EH (cell line): ENCODE measurements around the gene CDH23.
"Not testable (repeated sequence)": the region's sequence is repeated elsewhere in the genome, so short reads cannot be mapped to it uniquely, and the experiment has no call there.

Source experiments
- DNase-seq: peaks from one replicate; pipeline ENCODE4 v3.0.0-alpha.2; 2015; ENCODE audit warnings: low read depth

The CDH23 gene

DNA sequence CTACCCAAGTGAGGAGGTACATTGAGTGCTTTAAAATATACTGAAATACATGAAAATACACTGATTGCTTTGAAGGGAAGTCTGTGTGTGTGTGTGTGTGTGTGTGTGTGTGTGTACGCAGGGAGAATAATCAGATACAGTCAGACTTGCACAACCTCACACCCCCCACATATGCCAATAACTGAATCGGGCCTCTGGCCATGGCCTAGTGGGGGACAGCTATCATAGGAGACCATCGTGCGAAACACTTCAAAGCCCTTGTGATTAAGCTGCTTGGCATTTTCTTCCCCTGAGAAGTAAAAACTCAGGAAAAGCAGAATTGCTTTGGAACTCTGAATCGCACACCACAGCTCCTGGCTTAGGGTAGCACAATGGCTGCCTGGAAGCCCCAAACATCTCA lies 187.7 kb downstream of the CDH23 start:
- no peak for DNase-seq

DNA sequence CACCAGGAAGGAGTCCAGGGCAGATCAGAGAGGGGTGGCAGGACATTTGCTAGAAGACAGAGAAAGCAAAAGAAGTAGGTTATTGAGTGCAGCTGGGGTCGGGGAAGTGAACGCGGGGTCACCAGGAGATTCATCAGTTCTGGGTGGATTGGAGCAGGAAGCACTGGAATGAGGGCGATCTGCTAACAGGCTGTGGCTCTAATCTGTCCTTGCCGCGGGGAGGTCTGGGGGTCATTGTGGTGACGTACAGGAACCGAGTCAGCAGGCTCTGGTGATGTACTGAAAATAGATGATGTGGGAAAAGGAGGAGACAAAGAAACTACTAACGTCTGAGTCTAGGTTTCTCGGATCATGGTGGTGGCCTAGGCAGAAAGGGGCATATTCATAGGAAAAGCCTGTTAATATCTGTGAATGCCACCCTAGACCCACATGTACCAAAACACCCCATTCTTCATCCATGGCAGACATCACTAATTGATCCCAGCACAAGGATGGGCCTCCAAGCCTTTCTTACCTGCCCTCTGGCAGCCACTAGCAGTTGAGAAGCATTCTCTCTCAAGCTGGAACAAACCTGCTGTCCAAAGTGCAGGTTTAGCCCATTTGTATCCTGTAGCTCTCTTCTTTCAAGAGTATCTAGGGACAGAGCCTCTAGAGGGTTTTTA lies 188.3 kb downstream of the CDH23 start:
- no peak for DNase-seq

GRCh38 chr10:71585564-71586290 lies 189.0 kb downstream of the CDH23 start:
- no peak for DNase-seq

GRCh38 chr10:71587941-71588573 lies 191.3 kb downstream of the CDH23 start:
- no peak for DNase-seq

- DNase-seq, result no peak
Measured at GRCh38 chr10:71588685-71589084, 192.0 kb downstream of the CDH23 start.

GRCh38 chr10:71589617-71590551 lies 193.2 kb downstream of the CDH23 start:
- no peak for DNase-seq

GRCh38 chr10:71590781-71591350 lies 194.1 kb downstream of the CDH23 start:
- DNase-seq, result no peak

DNA sequence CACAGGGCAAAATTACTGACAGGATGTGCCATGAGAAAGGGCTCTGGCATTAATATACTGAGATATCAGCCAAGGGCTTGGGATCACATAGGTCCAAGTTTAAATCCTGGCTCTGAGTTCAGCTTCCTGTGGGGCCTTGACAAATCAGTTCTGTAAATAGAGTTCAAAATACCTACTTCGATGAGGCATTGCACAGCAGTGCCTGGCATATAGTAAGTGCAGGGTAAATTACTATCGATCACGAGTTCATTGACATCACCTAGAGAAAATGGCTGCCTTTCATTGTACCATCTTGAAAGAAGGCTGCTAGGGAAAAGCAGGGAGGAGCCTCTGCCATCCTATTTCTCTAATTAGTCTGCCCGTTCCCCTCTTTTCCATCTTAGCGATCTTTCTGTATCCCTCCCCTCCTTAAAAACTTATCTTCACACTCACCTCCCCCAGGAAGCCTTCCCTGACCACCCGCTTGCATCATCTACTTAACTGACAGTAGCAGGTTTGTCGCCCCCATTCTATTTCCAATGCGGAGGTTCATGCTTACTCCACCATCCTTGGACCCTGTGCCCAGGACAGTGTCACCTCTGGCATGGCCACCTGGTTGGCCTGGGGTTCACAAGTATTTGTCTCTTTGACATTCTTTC lies 198.3 kb downstream of the CDH23 start:
- DNase-seq, result no peak

DNA sequence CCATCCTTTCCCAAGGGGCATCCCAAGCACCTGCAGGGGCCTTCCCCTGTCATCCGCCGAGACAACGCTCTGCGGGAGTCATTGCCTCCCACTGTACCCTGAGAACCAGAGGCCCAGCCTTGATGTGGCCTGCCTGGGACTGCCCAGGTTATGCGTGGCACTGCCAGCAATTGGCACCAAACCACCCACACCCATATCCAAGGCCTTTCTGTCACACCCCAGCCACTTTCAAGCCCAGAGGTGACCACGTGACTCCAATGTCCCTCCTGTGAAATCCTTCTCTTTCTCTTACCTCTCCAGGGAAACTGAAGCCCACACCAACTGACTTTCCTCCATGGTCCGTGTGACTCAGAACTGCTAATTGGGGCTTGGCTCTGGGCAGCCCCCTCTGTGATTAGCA lies 198.9 kb downstream of the CDH23 start:
- DNase-seq, result no peak

DNA sequence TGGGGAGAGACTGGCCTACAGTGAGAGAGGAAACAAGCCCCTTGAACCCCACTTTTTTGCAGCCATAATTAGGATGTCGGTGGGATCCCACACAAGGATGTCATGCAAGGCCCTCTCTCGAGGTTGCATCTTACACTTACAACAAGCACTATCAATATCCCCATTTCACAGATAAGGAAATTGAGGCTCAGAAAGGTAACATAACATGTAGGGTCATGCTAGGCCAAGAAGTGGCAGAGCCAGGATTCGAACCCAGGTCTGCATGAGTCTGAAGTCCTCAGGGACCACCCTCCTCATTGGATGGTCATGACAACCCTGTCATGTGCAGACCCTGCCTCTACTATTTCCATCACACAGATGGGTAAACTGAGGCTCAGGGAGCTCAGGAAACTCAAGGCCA lies 199.4 kb downstream of the CDH23 start:
- no peak for DNase-seq

DNA sequence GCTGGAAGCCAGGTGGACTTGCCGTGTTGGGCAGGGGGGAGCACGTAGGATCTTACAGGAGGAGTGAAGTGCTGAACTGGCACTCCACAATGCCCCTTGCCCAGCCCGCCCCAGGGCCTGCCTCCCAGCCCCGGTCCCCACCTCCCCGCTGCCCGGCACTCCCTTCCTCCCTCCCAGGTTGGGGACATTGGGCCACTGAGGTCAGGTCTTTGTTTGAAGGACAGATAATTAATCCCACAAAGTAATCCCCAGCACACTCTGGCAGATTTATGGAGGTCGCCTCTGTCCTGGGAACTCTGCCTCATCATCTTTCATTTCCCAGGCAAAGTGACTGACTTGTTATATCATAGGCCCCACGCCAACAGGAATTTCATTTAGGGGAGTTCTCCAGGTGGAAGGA lies 200.0 kb downstream of the CDH23 start:
- DNase-seq, result no peak

GRCh38 chr10:71597821-71598498 lies 201.2 kb downstream of the CDH23 start:
- no peak for DNase-seq

DNA sequence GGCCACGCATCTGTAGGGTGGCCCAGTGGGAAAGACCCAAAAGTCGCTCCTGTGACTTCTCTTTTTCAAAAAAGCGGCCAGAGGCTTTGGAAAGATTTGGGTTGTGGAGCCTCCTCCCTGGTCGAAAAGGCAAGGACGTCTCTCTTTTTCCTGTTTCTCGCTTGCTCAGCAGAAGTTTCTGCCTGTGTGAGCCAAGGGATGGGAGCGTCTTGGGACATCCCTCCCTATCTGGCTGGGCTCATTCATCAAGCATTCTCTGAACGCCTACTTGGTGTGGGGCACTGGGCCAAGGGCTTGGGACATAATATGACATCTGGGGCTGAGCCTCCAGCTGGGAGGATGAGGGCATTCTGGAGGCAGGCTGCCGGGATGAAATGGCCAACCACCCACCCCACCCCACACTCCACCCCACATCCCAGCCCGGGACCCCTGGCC lies 201.9 kb downstream of the CDH23 start:
- peak; percentile 64 for DNase-seq

DNA sequence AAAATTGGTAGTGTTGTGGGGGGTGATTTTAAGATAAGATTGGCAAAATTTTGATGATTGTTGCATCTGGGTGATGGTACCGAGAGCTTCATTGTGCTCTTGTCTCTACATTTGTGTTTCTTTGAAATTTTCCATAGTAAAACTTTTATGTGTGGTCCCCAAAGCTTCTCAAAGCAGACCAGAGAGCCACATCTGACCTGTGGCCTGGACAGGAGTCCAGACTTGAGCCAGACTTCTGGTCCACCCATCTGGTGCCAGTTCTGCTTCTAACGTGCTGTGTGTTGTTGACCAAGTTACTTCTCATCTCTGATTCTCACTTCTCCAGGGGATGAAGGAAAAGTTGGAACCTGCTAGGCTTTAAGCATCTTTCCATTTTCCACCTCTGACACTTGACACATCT lies 202.8 kb downstream of the CDH23 start:
- no peak for DNase-seq

GRCh38 chr10:71600242-71600641 lies 203.5 kb downstream of the CDH23 start:
- DNase-seq, result not testable (repeated sequence)

- DNase-seq, result peak; percentile 76
Measured at GRCh38 chr10:71600849-71601248, 204.1 kb downstream of the CDH23 start.

DNA sequence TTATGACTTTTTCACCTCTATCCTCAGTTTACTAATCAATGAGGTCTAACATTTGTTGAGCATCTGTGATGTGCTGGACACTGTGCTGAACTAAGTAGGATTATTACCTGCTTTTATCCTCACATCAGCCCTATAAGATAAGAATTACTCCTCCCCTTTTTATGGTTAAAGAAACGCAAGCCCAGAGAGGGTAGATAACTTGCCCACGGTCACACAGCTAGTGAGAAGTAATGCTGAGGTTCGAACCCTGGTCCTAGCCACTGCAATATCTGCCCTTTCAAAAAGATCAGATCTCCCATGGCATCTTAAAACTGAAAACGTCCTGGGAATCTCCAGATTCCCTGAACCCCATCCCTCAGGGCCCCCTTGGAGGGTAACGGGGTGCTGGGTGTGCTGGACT lies 204.6 kb downstream of the CDH23 start:
- no peak for DNase-seq

DNA sequence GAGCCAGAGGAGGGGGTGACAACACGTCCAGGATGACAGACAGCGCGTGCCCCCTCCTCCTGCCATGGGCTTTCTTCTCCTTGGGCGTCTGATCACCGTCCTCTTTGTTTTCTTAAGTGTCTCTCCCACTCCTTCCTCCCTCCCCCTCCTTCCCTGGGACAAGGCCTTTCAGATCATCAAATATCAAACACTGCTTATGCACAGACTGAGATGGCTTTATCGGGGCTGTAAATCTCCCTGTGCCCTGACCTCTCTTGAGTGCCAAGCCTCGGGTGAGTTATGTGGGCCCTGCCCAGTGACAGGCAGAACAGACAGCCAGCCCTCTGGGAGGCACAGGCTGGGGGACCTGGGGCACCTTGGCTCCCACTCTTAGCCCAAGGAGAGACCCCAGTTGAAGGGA lies 206.4 kb downstream of the CDH23 start:
- no peak for DNase-seq

DNA sequence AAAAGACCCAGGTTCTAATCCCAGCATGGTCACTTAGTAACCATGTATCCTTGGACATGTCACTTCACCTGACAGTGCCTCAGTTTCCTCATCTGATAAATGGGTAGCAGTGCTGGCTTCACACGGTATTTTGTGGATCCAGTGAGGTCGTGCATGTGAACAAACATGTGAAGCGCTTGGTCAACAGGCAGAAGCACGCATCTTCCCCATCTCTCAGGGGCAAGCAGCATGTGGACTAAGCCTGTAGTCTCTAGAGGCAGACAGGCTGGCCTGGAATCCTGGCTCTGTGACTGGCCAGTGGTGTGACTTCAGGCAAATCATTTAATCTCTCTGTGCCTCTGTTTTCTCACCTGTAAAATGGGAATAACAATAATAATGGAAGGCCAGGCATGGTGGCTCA lies 207.0 kb downstream of the CDH23 start:
- no peak for DNase-seq

- peak; percentile 14 for DNase-seq
Measured at GRCh38 chr10:71604324-71605018, 207.8 kb downstream of the CDH23 start.
